ENCODE measurements around the gene CLCN6.

The CLCN6 gene

GRCh38 chr1:11831945-11832725 lies 26.1 kb downstream of the CLCN6 start:
- peak; percentile 22 for DNase-seq

- DNase-seq = no peak
These were observed 27.5 kb downstream of the CLCN6 start for GRCh38 chr1:11833497-11833896.

GRCh38 chr1:11833900-11834299 lies 27.9 kb downstream of the CLCN6 start:
- DNase-seq = no peak

GRCh38 chr1:11835441-11836225 lies 29.6 kb downstream of the CLCN6 start:
- DNase-seq = no peak

- DNase-seq = no peak
These were observed 31.2 kb downstream of the CLCN6 start for GRCh38 chr1:11836955-11837766.

- DNase-seq = no peak
These were observed 31.9 kb downstream of the CLCN6 start for GRCh38 chr1:11837767-11838348.

GRCh38 chr1:11838349-11839272 lies 32.6 kb downstream of the CLCN6 start:
- peak; percentile 71 for DNase-seq

GRCh38 chr1:11839727-11840705 lies 34.0 kb downstream of the CLCN6 start:
- DNase-seq = no peak

- DNase-seq = no peak
These were observed 35.5 kb downstream of the CLCN6 start for GRCh38 chr1:11841245-11842153.

- DNase-seq = no peak
These were observed 36.4 kb downstream of the CLCN6 start for GRCh38 chr1:11842154-11843041.

- DNase-seq = no peak
These were observed 39.8 kb downstream of the CLCN6 start for GRCh38 chr1:11845641-11846335.

- DNase-seq = peak; percentile 78
These were observed 41.8 kb downstream of the CLCN6 start, which contains the start of gene NPPA for GRCh38 chr1:11847667-11848372. Gene NPPA (minus strand): TSS chr1:11847783. CDS start chr1:11847684, 99 bp downstream.

- DNase-seq = no peak
These were observed 42.3 kb downstream of the CLCN6 start for GRCh38 chr1:11848373-11848700.

- DNase-seq = no peak
These were observed 44.2 kb downstream of the CLCN6 start for GRCh38 chr1:11850156-11850555.

GRCh38 chr1:11851180-11851579 lies 45.2 kb downstream of the CLCN6 start:
- no peak for DNase-seq

- DNase-seq = no peak
These were observed 48.5 kb downstream of the CLCN6 start for GRCh38 chr1:11854519-11854918.

- DNase-seq = no peak
These were observed 49.4 kb downstream of the CLCN6 start for GRCh38 chr1:11855430-11855829.
